ENCODE results near the gene TMPRSS3. TPM values are rescaled to one million over a fixed set of nuclear protein-coding genes. Genes with fewer than 3 reads are reported as not detected.

Gene TMPRSS3
- total RNA-seq, 1 donor from 2014 or later = 4.1 TPM

- no peak for DNase-seq (ENCODE audit: low read depth)
- no peaks in the 10 kb centered on the region for H3K36me3 ChIP-seq (ENCODE audit: control insufficient read depth, insufficient read depth, low read length)
- no peak overlapping the region for H3K4me3 ChIP-seq (ENCODE audit: low read depth, low read length)
- H3K27me3 ChIP-seq (ENCODE audit: control insufficient read depth, insufficient read depth, low read length) = peaks cover 3% of the 10 kb centered on the region
- TF ChIP-seq, protein P1, sequence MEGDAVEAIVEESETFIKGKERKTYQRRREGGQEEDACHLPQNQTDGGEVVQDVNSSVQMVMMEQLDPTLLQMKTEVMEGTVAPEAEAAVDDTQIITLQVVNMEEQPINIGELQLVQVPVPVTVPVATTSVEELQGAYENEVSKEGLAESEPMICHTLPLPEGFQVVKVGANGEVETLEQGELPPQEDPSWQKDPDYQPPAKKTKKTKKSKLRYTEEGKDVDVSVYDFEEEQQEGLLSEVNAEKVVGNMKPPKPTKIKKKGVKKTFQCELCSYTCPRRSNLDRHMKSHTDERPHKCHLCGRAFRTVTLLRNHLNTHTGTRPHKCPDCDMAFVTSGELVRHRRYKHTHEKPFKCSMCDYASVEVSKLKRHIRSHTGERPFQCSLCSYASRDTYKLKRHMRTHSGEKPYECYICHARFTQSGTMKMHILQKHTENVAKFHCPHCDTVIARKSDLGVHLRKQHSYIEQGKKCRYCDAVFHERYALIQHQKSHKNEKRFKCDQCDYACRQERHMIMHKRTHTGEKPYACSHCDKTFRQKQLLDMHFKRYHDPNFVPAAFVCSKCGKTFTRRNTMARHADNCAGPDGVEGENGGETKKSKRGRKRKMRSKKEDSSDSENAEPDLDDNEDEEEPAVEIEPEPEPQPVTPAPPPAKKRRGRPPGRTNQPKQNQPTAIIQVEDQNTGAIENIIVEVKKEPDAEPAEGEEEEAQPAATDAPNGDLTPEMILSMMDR (IDR thresholded peaks at IDR 0.05; ENCODE audit: insufficient read depth, low read length, poor library complexity, severe bottlenecking) = no peak
Measured at GRCh38 chr21:42340187-42341050, 55.4 kb downstream of the TMPRSS3 start.

DNA sequence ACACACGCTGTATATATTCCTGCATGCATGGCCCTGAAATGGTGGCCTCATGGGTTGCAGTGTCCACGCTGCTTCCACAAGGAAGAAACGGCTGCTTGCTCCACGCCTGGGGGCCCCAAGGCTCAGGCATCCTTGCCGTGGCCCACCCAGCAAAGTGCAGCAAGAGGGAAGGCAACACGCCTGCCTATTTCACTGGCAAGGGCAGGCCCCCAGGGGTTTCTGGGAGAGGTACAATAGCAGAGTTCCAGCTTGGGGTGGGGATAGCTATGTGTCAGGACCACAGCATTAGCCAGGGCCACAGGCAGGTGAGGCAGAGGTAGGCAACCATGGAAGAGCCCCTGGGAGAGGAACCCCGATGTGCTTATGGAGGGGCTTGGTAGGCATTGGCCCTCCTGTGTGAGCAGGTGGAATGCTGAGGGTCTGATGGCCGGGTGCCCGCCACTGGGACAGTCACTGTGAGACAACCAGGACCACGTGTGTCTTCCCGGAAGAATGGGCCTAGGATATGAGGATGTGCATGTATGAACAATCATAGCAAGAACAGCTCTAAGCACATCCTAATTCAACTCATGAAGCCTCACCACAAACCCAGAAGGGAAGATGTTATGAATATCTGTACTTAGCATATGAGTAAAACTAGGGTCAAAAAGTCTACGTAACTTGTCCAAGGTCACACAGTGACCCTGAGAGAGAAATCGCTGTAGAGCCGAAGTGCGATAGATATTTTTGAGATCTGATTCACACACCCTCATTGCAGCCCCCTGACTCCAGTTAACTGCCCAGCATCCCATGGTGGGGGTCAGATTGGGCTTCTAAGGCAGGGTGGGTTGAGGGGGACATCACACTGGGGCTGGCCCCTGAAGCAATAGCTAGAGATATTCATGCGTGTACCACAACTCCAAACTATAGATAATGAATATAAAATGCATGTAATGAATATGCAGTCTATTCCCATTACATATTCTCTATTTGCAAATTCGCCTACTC lies 56.8 kb downstream of the TMPRSS3 start:
- DNase-seq (ENCODE audit: low read depth) = no peak
- H3K27me3 ChIP-seq (ENCODE audit: control insufficient read depth, insufficient read depth, low read length) = peaks cover 3% of the 10 kb centered on the region
- H3K36me3 ChIP-seq (ENCODE audit: control insufficient read depth, insufficient read depth, low read length) = no peaks in the 10 kb centered on the region
- no peak overlapping the region for H3K4me3 ChIP-seq (ENCODE audit: low read depth, low read length)
- TF ChIP-seq, protein P1 (IDR thresholded peaks at IDR 0.05; ENCODE audit: insufficient read depth, low read length, poor library complexity, severe bottlenecking) = no peak

DNA sequence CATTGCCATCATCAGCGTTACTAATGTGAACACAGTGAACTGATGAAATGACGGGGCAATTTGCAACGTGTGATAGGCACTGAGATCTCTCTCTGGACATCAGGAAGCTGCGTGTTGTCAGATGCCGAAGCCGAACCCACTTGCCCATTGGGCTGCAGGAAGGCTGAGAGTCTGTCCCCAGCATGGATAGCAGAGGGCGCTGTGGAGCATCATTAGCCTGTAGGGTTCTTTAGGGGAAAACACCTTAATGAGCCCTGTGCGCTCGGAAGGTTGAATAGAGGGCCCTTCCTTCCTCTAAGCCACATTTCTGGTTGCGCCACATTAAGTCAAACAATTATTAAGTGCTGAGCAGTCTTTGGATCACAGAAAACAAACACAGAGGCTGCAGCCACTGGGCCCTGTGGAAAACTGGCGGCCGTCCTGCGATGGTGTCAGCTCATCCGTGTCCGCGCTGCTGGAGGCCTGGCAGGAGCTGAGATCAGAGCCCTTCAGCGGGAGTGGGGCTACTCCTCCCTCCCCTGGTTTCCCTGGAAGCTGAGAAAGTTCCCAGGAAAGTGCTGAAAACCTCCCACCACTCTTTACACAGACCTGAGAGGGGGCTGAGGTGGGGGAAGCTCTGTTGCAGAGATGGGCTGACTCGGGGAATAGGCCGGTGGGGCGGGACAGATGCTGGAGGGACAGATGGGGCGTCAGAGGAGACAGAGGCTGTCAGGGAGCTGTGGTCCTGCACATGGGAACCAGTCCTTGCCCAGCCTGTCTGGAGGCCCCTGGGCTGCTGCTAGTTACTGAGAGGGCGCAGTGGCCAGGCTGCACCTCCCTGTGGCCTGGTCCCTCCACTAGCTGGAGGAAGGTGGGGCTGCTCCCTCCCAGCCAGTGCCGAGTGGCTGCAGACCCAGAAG lies 57.8 kb downstream of the TMPRSS3 start:
- DNase-seq (ENCODE audit: low read depth) = peak; percentile 69
- TF ChIP-seq, protein P1 (IDR thresholded peaks at IDR 0.05; ENCODE audit: insufficient read depth, low read length, poor library complexity, severe bottlenecking) = peak; percentile 81
- Histone ChIP-seq H3K4me3 (ENCODE audit: low read depth, low read length) (no peak overlapping the region), H3K27me3 (ENCODE audit: control insufficient read depth, insufficient read depth, low read length) (peaks cover 3% of the 10 kb centered on the region), H3K36me3 (ENCODE audit: control insufficient read depth, insufficient read depth, low read length) (no peaks in the 10 kb centered on the region)

- TF ChIP-seq, protein P1 (IDR thresholded peaks at IDR 0.05; ENCODE audit: insufficient read depth, low read length, poor library complexity, severe bottlenecking) = no peak
- Histone ChIP-seq H3K27me3 (ENCODE audit: control insufficient read depth, insufficient read depth, low read length) (peaks cover 6% of the 10 kb centered on the region), H3K4me3 (ENCODE audit: low read depth, low read length) (no peak overlapping the region), H3K36me3 (ENCODE audit: control insufficient read depth, insufficient read depth, low read length) (no peaks in the 10 kb centered on the region)
- no peak for DNase-seq (ENCODE audit: low read depth)
Measured at GRCh38 chr21:42337276-42337675, 58.6 kb downstream of the TMPRSS3 start.

DNA sequence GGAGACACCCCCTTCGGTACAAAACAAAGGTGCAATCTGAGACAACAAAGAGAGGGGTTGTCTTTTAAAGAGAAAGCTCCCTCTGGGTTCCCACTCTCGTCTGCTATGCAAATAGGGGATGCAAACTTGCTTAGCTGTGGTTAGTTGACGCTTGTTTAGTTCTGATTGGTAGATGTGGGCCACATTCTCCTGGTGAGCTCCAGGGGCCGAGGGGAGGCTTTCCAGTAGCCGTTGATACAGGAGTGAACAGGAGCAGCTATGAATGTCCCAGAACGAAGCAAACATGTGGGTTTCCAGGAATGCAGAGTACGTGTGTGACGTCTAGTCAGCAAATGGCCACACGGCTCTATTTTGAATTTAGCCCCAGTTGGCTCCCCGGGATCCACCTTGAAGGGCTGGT lies 59.8 kb downstream of the TMPRSS3 start:
- no peak for DNase-seq (ENCODE audit: low read depth)

More for the DNA sequence above, 59.8 kb downstream of the TMPRSS3 start:
- H3K27me3 ChIP-seq (ENCODE audit: control insufficient read depth, insufficient read depth, low read length) = peaks cover 7% of the 10 kb centered on the region
- TF ChIP-seq, protein P1 (IDR thresholded peaks at IDR 0.05; ENCODE audit: insufficient read depth, low read length, poor library complexity, severe bottlenecking) = no peak
- no peak overlapping the region for H3K4me3 ChIP-seq (ENCODE audit: low read depth, low read length)
- no peaks in the 10 kb centered on the region for H3K36me3 ChIP-seq (ENCODE audit: control insufficient read depth, insufficient read depth, low read length)
